ENCODE results near the gene MED1. TPM values are rescaled to one million over a fixed set of nuclear protein-coding genes. Genes with fewer than 3 reads are reported as not detected.
"Not testable (repeated sequence)": the region's sequence is repeated elsewhere in the genome, so short reads cannot be mapped to it uniquely, and the experiment has no call there.

MED1 gene, protein sequence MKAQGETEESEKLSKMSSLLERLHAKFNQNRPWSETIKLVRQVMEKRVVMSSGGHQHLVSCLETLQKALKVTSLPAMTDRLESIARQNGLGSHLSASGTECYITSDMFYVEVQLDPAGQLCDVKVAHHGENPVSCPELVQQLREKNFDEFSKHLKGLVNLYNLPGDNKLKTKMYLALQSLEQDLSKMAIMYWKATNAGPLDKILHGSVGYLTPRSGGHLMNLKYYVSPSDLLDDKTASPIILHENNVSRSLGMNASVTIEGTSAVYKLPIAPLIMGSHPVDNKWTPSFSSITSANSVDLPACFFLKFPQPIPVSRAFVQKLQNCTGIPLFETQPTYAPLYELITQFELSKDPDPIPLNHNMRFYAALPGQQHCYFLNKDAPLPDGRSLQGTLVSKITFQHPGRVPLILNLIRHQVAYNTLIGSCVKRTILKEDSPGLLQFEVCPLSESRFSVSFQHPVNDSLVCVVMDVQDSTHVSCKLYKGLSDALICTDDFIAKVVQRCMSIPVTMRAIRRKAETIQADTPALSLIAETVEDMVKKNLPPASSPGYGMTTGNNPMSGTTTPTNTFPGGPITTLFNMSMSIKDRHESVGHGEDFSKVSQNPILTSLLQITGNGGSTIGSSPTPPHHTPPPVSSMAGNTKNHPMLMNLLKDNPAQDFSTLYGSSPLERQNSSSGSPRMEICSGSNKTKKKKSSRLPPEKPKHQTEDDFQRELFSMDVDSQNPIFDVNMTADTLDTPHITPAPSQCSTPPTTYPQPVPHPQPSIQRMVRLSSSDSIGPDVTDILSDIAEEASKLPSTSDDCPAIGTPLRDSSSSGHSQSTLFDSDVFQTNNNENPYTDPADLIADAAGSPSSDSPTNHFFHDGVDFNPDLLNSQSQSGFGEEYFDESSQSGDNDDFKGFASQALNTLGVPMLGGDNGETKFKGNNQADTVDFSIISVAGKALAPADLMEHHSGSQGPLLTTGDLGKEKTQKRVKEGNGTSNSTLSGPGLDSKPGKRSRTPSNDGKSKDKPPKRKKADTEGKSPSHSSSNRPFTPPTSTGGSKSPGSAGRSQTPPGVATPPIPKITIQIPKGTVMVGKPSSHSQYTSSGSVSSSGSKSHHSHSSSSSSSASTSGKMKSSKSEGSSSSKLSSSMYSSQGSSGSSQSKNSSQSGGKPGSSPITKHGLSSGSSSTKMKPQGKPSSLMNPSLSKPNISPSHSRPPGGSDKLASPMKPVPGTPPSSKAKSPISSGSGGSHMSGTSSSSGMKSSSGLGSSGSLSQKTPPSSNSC (N-terminal part only)
- total RNA-seq = 41.6 and 44.4 TPM in 2 replicates
- long read RNA-seq, full-length matches to known transcripts = 16 of 47 reads
- long read RNA-seq, partial matches to known transcripts = 4 of 47 reads
- long read RNA-seq, other reads (novel, unspliced or antisense) = 27 of 47 reads

DNA sequence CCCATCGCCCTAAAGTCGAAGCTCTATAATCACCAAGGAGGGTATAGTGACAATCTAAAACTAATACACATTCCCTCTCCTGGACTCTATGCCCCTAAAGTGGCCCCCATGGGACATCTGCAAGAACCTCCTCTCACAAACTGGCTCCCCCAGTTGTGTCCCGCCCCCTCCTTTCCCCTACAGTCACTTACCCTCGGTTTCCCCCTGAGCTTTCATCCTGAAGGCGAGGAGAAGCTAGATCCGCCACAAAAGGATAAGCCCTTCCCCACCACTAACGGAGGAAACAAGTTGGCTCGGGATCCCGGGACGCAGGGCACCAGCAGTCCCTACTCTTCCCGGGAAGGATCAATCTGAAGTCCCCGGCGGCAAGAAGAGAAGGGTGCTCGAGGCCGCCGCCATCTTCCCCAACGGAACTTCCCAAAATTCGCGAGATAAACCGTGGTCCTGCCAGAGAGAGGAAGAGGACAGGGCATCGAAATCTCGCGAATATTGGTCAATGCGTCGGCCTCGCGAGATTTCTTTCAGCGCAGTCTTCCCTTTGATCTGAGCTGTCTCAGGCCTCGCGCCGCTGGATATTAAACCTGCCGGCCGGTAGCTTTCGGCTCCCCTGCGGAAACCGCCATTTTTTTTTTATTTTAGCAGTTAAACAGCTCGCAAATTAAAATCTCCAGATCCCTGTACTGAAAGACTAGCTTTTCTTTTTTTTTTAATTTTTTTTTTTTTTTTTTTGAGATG, at the start of gene MED1:
MED1 (minus strand) TSS at position 417 of the 735 bp plus-strand sequence; CDS start at position 216, 201 bp downstream.
- Mint-ChIP-seq H3K27me3 (no peaks in the 10 kb centered on the region), H3K9me3 (ENCODE audit: low read depth) (no peaks in the 10 kb centered on the region), H3K4me3 (ENCODE audit: low read depth) (peak within 1 kb of the TSS; percentile 99), H3K36me3 (ENCODE audit: insufficient read depth) (peaks cover 4% of the 10 kb centered on the region), H3K4me1 (ENCODE audit: low read depth) (peaks cover 15% of the 10 kb centered on the region), H3K27ac (peak within 1 kb of the TSS; percentile 99)
- TF ChIP-seq, protein P1, sequence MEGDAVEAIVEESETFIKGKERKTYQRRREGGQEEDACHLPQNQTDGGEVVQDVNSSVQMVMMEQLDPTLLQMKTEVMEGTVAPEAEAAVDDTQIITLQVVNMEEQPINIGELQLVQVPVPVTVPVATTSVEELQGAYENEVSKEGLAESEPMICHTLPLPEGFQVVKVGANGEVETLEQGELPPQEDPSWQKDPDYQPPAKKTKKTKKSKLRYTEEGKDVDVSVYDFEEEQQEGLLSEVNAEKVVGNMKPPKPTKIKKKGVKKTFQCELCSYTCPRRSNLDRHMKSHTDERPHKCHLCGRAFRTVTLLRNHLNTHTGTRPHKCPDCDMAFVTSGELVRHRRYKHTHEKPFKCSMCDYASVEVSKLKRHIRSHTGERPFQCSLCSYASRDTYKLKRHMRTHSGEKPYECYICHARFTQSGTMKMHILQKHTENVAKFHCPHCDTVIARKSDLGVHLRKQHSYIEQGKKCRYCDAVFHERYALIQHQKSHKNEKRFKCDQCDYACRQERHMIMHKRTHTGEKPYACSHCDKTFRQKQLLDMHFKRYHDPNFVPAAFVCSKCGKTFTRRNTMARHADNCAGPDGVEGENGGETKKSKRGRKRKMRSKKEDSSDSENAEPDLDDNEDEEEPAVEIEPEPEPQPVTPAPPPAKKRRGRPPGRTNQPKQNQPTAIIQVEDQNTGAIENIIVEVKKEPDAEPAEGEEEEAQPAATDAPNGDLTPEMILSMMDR (IDR thresholded peaks at IDR 0.05; ENCODE audit: unreplicated experiment) = no peak
- DNase-seq (ENCODE audit: low spot score, unreplicated experiment) = peak; percentile 85

DNA sequence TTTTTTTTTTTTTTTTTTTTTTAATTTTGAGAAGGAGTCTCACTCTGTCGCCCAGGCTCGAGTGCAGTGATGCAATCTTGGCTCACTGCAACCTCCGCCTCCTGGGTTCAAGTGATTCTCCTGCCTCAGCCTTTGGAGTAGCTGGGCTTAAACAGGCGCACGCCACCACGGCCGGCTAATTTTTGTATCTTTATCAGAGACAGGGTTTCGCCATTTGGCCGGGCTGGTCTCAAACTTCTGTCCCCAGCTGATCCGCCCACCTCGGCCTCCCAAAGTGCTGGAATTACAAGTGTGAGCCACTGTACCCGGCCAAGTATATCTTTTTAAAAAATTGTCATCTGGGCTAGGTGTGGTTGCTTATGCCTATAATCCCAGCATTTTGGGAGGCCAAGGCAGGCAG, 45.9 kb upstream of the MED1 start:
- not testable (repeated sequence) for DNase-seq (ENCODE audit: low spot score, unreplicated experiment); H3K9me3 Mint-ChIP-seq (ENCODE audit: low read depth); H3K27me3 Mint-ChIP-seq; H3K4me3 Mint-ChIP-seq (ENCODE audit: low read depth); H3K27ac Mint-ChIP-seq; H3K4me1 Mint-ChIP-seq (ENCODE audit: low read depth)
- H3K36me3 Mint-ChIP-seq (ENCODE audit: insufficient read depth) = peaks cover 19% of the 10 kb centered on the region

DNA sequence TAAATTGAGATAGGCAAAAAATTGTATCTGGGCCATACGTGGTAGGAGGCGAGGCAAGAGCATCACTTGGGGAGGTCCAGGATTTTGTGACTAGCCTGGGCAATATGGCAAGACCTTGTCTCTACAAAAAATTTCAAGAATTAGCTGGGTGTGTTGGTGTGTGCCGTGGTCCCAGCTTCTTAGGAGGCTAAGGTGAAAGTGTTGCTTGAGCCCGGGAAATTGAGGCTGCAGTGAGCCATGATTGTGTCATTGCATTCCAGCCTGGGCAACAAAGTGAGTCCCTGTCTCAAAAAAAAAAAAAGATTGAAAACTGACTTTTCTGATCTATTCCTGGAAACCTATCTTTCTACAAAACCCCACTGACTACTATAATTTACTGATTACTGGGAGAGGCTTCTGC, 36.9 kb upstream of the MED1 start:
- H3K9me3 Mint-ChIP-seq (ENCODE audit: low read depth) = no peaks in the 10 kb centered on the region
- TF ChIP-seq, protein P1 (IDR thresholded peaks at IDR 0.05; ENCODE audit: unreplicated experiment) = no peak
- no peaks in the 10 kb centered on the region for H3K4me1 Mint-ChIP-seq (ENCODE audit: low read depth)
- no peak overlapping the region for H3K4me3 Mint-ChIP-seq (ENCODE audit: low read depth)
- no peak for DNase-seq (ENCODE audit: low spot score, unreplicated experiment)
- H3K27me3 Mint-ChIP-seq = no peaks in the 10 kb centered on the region
- H3K27ac Mint-ChIP-seq = no peak overlapping the region
- peaks cover 8% of the 10 kb centered on the region for H3K36me3 Mint-ChIP-seq (ENCODE audit: insufficient read depth)

DNA sequence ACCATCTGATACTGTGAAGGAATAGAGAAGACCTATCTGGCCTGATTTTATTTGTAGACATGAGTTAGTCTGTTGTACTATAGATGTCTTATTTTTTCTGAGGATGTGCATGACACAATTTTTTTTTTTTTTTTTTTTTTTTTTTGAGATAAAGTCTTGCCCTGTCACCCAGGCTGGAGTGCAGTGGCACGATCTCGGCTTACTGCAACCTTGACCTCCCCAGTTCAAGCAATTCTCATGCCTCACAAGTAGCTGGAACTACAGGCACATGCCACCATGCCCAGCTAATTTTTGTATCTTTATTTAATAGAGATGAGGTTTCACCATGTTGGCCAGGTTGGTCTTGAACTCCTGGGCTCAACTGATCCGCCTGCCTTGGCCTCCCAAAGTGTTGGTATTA, 36.4 kb upstream of the MED1 start:
- H3K4me3 Mint-ChIP-seq (ENCODE audit: low read depth); DNase-seq (ENCODE audit: low spot score, unreplicated experiment); H3K27ac Mint-ChIP-seq; H3K4me1 Mint-ChIP-seq (ENCODE audit: low read depth); H3K27me3 Mint-ChIP-seq; H3K9me3 Mint-ChIP-seq (ENCODE audit: low read depth); H3K36me3 Mint-ChIP-seq (ENCODE audit: insufficient read depth): not testable (repeated sequence)

DNA sequence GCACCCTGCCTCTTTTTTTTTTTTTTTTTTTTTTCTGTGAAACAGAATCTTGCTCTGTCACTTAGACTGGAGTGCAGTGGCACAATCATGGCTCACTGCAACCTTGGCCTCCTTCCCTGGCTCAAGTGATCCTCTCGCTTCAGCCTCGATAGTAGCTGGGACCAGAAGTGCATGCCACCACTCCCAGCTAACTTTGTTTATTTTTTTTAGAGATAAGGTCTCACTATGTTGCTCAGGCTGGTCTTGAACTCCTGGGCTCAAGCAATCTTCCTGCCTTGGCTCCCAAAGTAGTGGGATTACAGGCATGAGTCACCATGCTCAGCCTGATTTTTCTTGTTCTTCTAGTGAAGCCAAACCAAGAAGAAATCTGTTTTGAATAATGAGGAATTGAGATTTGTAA, 35.2 kb upstream of the MED1 start:
- no peaks in the 10 kb centered on the region for H3K4me1 Mint-ChIP-seq (ENCODE audit: low read depth)

More for the DNA sequence above, 35.2 kb upstream of the MED1 start:
- no peak overlapping the region for H3K27ac Mint-ChIP-seq
- H3K36me3 Mint-ChIP-seq (ENCODE audit: insufficient read depth) = peaks cover 8% of the 10 kb centered on the region
- no peaks in the 10 kb centered on the region for H3K27me3 Mint-ChIP-seq
- H3K9me3 Mint-ChIP-seq (ENCODE audit: low read depth) = no peaks in the 10 kb centered on the region
- no peak overlapping the region for H3K4me3 Mint-ChIP-seq (ENCODE audit: low read depth)
- TF ChIP-seq, protein P1 (IDR thresholded peaks at IDR 0.05; ENCODE audit: unreplicated experiment) = no peak
- DNase-seq (ENCODE audit: low spot score, unreplicated experiment) = no peak

All from progenitor cell of endocrine pancreas (in vitro differentiated cells).